B cell (primary cell): ENCODE measurements around the gene DDHD1.

Experiments used
- CTCF ChIP-seq: fragments of 200-600 bp; IDR thresholded peaks from one replicate; pipeline ENCODE4 v1.8.0; 2022; ENCODE audit warnings: antibody characterized with exemption, mild to moderate bottlenecking
- EZH2 ChIP-seq: IDR thresholded peaks from 2 replicates; pipeline ENCODE4 v1.6.1; 2012; ENCODE audit warnings: borderline replicate concordance, low read depth, mild to moderate bottlenecking, moderate library complexity, low read length; ENCODE audit not compliant: insufficient read depth, poor library complexity, severe bottlenecking

- TF ChIP-seq CTCF (no peak), EZH2 (no peak)
Observed at GRCh38 chr14:53149668-53150316, 3.3 kb downstream of the DDHD1 start.
